Type B pancreatic cell (in vitro differentiated cells): ENCODE measurements around the gene DNAJC22. TPM values are rescaled to one million over a fixed set of nuclear protein-coding genes. Genes with fewer than 3 reads are reported as not detected.

Source experiments
- DNase-seq: peaks from one replicate; pipeline ENCODE4 v3.0.0; 2021; ENCODE audit warnings: mixed read lengths; ENCODE audit not compliant: unreplicated experiment; ENCODE audit errors: extremely low spot score
- H3K27ac Mint-ChIP-seq: 2 replicates; pipeline ENCODE4 v1.8.0; 2021; ENCODE audit warnings: mild to moderate bottlenecking, mixed read lengths
- H3K27me3 Mint-ChIP-seq: 2 replicates; pipeline ENCODE4 v1.8.0; 2021; ENCODE audit warnings: mixed read lengths
- H3K36me3 Mint-ChIP-seq: 2 replicates; pipeline ENCODE4 v1.8.0; 2021; ENCODE audit warnings: mixed read lengths
- H3K4me1 Mint-ChIP-seq: one replicate; pipeline ENCODE4 v1.8.0; 2021; ENCODE audit warnings: mixed read lengths; ENCODE audit not compliant: unreplicated experiment
- H3K4me3 Mint-ChIP-seq: 2 replicates; pipeline ENCODE4 v1.8.0; 2021; ENCODE audit warnings: mild to moderate bottlenecking, mixed read lengths
- H3K9me3 Mint-ChIP-seq: 2 replicates; pipeline ENCODE4 v1.8.0; 2021; ENCODE audit warnings: mixed read lengths
- CTCF ChIP-seq: fragments of 200-600 bp; sonication (generic); conservative IDR thresholded peaks from 2 replicates; pipeline ENCODE4 v1.5.0; 2021; ENCODE audit warnings: antibody characterized with exemption, mild to moderate bottlenecking
- total RNA-seq: library from RNA; stranded (reverse); gene quantifications from 2 replicates; pipeline ENCODE4 v1.2.1, GENCODE V29; 2021; ENCODE audit warnings: low replicate concordance

The DNAJC22 gene
- total RNA-seq, 1 donor from 2014 or later: 5.0 TPM

GRCh38 chr12:49322708-49323523 lies 23.8 kb upstream of the DNAJC22 start, which contains the start of gene TROAP:
Gene TROAP, plus strand, starts transcription at chr12:49323255. Its CDS starts 354 bp downstream, at chr12:49323609.
- no peak for TF ChIP-seq CTCF
- Mint-ChIP-seq H3K27ac (peak within 1 kb of the TSS; percentile 93), H3K9me3 (no peaks in the 10 kb centered on the region), H3K4me3 (peak within 1 kb of the TSS; percentile 100), H3K36me3 (peaks cover 8% of the 10 kb centered on the region), H3K27me3 (peaks cover 17% of the 10 kb centered on the region), H3K4me1 (peaks cover 17% of the 10 kb centered on the region)
- peak; percentile 98 for DNase-seq

GRCh38 chr12:49323524-49324097 lies 23.1 kb upstream of the DNAJC22 start:
- Mint-ChIP-seq H3K4me3 (peak overlapping the region; percentile 100), H3K9me3 (no peaks in the 10 kb centered on the region), H3K36me3 (peaks cover 8% of the 10 kb centered on the region), H3K27me3 (peaks cover 15% of the 10 kb centered on the region), H3K27ac (peak overlapping the region; percentile 93), H3K4me1 (peaks cover 17% of the 10 kb centered on the region)
- DNase-seq: no peak
- TF ChIP-seq CTCF: no peak

- peaks cover 17% of the 10 kb centered on the region for H3K4me1 Mint-ChIP-seq
- H3K36me3 Mint-ChIP-seq: peaks cover 8% of the 10 kb centered on the region
- H3K9me3 Mint-ChIP-seq: no peaks in the 10 kb centered on the region
- no peak overlapping the region for H3K4me3 Mint-ChIP-seq
- H3K27ac Mint-ChIP-seq: no peak overlapping the region
- DNase-seq: no peak
- H3K27me3 Mint-ChIP-seq: no peaks in the 10 kb centered on the region
- TF ChIP-seq CTCF: no peak
Measured at GRCh38 chr12:49325606-49326005, 21.1 kb upstream of the DNAJC22 start.

- H3K4me1 Mint-ChIP-seq: peaks cover 20% of the 10 kb centered on the region
- H3K4me3 Mint-ChIP-seq: no peak overlapping the region
- H3K27me3 Mint-ChIP-seq: peaks cover 4% of the 10 kb centered on the region
- no peaks in the 10 kb centered on the region for H3K9me3 Mint-ChIP-seq
- no peak overlapping the region for H3K27ac Mint-ChIP-seq
- H3K36me3 Mint-ChIP-seq: peaks cover 8% of the 10 kb centered on the region
- DNase-seq: no peak
- TF ChIP-seq CTCF: no peak
Measured at GRCh38 chr12:49327368-49327767, 19.3 kb upstream of the DNAJC22 start.

- H3K9me3 Mint-ChIP-seq: no peaks in the 10 kb centered on the region
- H3K27me3 Mint-ChIP-seq: peaks cover 4% of the 10 kb centered on the region
- DNase-seq: no peak
- no peak overlapping the region for H3K4me3 Mint-ChIP-seq
- TF ChIP-seq CTCF: no peak
- H3K4me1 Mint-ChIP-seq: peaks cover 19% of the 10 kb centered on the region
- H3K27ac Mint-ChIP-seq: no peak overlapping the region
- peaks cover 8% of the 10 kb centered on the region for H3K36me3 Mint-ChIP-seq
Measured at GRCh38 chr12:49327887-49328286, 18.8 kb upstream of the DNAJC22 start.
